Neural progenitor cell (in vitro differentiated cells): ENCODE data around the gene RPS3A. TPM values are rescaled to one million over a fixed set of nuclear protein-coding genes. Genes with fewer than 3 reads are reported as not detected.

Experiments used
- DNase-seq: peaks from one replicate; pipeline ENCODE4 v3.0.0-alpha.2; 2016; ENCODE audit warnings: low spot score
- H2AFZ ChIP-seq: fragments of 200-600 bp; sonication (generic); replicated peaks from 2 replicates; pipeline ENCODE4 v1.6.1; 2016; ENCODE audit warnings: antibody characterized with exemption
- H3F3A ChIP-seq: fragments of 200-600 bp; sonication (generic); 2 replicates; pipeline ENCODE4 v1.6.1; 2016; ENCODE audit warnings: antibody characterized with exemption, low read depth
- H3K27ac ChIP-seq: fragments of 200-600 bp; sonication (generic); 2 replicates; pipeline ENCODE4 v1.5.1; 2016; ENCODE audit warnings: mild to moderate bottlenecking
- H3K27me3 ChIP-seq: fragments of 200-600 bp; sonication (generic); 2 replicates; pipeline ENCODE4 v1.6.1; 2016; ENCODE audit warnings: mild to moderate bottlenecking, moderate library complexity
- H3K36me3 ChIP-seq: fragments of 200-600 bp; sonication (generic); 2 replicates; pipeline ENCODE4 v1.5.1; 2016
- H3K4me1 ChIP-seq: fragments of 200-600 bp; sonication (generic); 2 replicates; pipeline ENCODE4 v1.6.1; 2016; ENCODE audit warnings: mixed run types
- H3K4me2 ChIP-seq: fragments of 200-600 bp; sonication (generic); 2 replicates; pipeline ENCODE4 v1.6.1; 2016
- H3K4me3 ChIP-seq: fragments of 200-600 bp; sonication (generic); 2 replicates; pipeline ENCODE4 v1.5.1; 2016
- H3K79me2 ChIP-seq: fragments of 200-600 bp; sonication (generic); 2 replicates; pipeline ENCODE4 v1.6.1; 2016; ENCODE audit warnings: low read depth
- H3K9ac ChIP-seq: fragments of 200-600 bp; sonication (generic); 2 replicates; pipeline ENCODE4 v1.6.1; 2016
- H3K9me3 ChIP-seq: fragments of 200-600 bp; sonication (generic); 2 replicates; pipeline ENCODE4 v1.5.1; 2016; ENCODE audit warnings: low read depth
- H4K20me1 ChIP-seq: fragments of 200-600 bp; sonication (generic); 2 replicates; pipeline ENCODE4 v1.6.1; 2016; ENCODE audit warnings: low read depth
- H3K27ac Mint-ChIP-seq: 3 replicates; pipeline ENCODE4 v1.8.0; 2021; ENCODE audit warnings: mixed read lengths
- H3K27me3 Mint-ChIP-seq: 2 replicates; pipeline ENCODE4 v1.8.0; 2022; ENCODE audit warnings: low read depth, mild to moderate bottlenecking, inconsistent platforms, moderate library complexity, mixed read lengths; ENCODE audit not compliant: insufficient read depth
- H3K36me3 Mint-ChIP-seq: 3 replicates; pipeline ENCODE4 v1.8.0; 2021; ENCODE audit warnings: mixed read lengths
- H3K4me1 Mint-ChIP-seq: 3 replicates; pipeline ENCODE4 v1.8.0; 2021; ENCODE audit warnings: mixed read lengths
- H3K4me3 Mint-ChIP-seq: 3 replicates; pipeline ENCODE4 v1.8.0; 2021; ENCODE audit warnings: mild to moderate bottlenecking, moderate library complexity, mixed read lengths
- H3K9me3 Mint-ChIP-seq: 3 replicates; pipeline ENCODE4 v1.8.0; 2020; ENCODE audit warnings: mixed read lengths
- EZH2 ChIP-seq: fragments of 200-600 bp; sonication (generic); IDR thresholded peaks from 2 replicates; pipeline ENCODE4 v1.6.1; 2017; ENCODE audit warnings: antibody characterized with exemption, mild to moderate bottlenecking, moderate library complexity
- EZH2phosphoT487 ChIP-seq: fragments of 200-600 bp; sonication (generic); IDR thresholded peaks from 2 replicates; pipeline ENCODE4 v1.6.1; 2017; ENCODE audit warnings: antibody characterized with exemption
- total RNA-seq: library from RNA; depleted of rRNA; stranded (reverse); fragments of >200 nt; gene quantifications from 2 replicates; pipeline ENCODE4 v1.2.3, GENCODE V29; 2015; ENCODE audit warnings: low replicate concordance
- TF ChIP-seq, protein P1 (sequence below): fragments of 200-600 bp; sonication (generic); IDR thresholded peaks from 2 replicates; pipeline ENCODE4 v1.5.1; 2017; ENCODE audit warnings: antibody characterized with exemption, mild to moderate bottlenecking

The RPS3A gene
- total RNA-seq, 1 donor from 2014 or later, result 9,356 TPM

DNA sequence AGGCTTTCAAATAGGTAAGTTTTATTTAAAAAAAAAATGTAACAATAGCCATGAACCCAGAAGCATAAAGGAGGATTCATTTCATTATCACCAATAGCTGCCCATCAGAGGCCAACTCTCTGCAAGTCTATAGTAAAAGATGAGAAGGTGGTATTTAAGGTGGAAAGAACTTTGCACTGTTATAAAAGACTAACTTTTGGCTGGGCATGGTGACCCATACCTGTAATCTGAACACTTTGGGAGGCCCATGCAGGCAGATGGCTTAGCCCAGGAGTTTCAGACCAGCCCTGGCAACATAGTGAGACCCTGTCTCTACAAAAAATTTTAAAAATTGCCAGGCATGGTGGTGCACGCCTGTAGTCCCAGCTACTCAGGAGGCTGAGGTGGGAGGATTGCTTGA lies 43.3 kb downstream of the RPS3A start:
- H3K36me3 Mint-ChIP-seq, result peaks cover 31% of the 10 kb centered on the region
- no peak for DNase-seq
- H3K9me3 ChIP-seq, result no peaks in the 10 kb centered on the region
- H2AFZ ChIP-seq, result no peak overlapping the region
- no peaks in the 10 kb centered on the region for H3K9me3 Mint-ChIP-seq
- H3K9ac ChIP-seq, result no peak overlapping the region
- H3K27me3 ChIP-seq, result no peaks in the 10 kb centered on the region
- no peaks in the 10 kb centered on the region for H4K20me1 ChIP-seq
- no peaks in the 10 kb centered on the region for H3K27me3 Mint-ChIP-seq
- no peaks in the 10 kb centered on the region for H3K4me1 Mint-ChIP-seq
- peaks cover 7% of the 10 kb centered on the region for H3K36me3 ChIP-seq
- H3F3A ChIP-seq, result no peaks in the 10 kb centered on the region
- H3K4me3 Mint-ChIP-seq, result no peak overlapping the region
- no peaks in the 10 kb centered on the region for H3K79me2 ChIP-seq
- no peak for TF ChIP-seq EZH2
- TF ChIP-seq EZH2phosphoT487, result no peak
- TF ChIP-seq, protein P1, sequence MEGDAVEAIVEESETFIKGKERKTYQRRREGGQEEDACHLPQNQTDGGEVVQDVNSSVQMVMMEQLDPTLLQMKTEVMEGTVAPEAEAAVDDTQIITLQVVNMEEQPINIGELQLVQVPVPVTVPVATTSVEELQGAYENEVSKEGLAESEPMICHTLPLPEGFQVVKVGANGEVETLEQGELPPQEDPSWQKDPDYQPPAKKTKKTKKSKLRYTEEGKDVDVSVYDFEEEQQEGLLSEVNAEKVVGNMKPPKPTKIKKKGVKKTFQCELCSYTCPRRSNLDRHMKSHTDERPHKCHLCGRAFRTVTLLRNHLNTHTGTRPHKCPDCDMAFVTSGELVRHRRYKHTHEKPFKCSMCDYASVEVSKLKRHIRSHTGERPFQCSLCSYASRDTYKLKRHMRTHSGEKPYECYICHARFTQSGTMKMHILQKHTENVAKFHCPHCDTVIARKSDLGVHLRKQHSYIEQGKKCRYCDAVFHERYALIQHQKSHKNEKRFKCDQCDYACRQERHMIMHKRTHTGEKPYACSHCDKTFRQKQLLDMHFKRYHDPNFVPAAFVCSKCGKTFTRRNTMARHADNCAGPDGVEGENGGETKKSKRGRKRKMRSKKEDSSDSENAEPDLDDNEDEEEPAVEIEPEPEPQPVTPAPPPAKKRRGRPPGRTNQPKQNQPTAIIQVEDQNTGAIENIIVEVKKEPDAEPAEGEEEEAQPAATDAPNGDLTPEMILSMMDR, result no peak
- no peak overlapping the region for H3K27ac ChIP-seq
- no peak overlapping the region for H3K4me2 ChIP-seq
- no peak overlapping the region for H3K27ac Mint-ChIP-seq
- H3K4me1 ChIP-seq, result no peaks in the 10 kb centered on the region
- H3K4me3 ChIP-seq, result no peak overlapping the region

DNA sequence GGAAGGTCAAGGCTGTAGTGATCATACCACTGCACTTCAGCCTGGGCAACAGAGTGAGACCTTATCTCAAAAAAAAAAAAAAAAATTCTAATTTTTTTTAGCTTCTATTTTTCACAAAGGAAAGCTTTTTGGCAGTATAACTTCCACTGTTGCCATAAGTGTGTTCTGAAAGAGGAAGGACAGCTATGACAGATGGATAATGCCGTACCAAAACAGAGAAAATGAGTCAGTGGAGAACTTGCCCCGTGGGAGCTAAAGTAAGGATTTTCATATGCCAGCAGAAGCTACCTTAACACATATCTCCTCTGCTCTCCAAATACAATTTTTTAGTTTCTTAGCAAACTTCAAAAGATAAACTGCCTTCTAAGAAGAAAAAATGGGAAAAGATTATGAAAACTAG lies 43.7 kb downstream of the RPS3A start:
- no peaks in the 10 kb centered on the region for H3K79me2 ChIP-seq
- H3K27me3 ChIP-seq, result no peaks in the 10 kb centered on the region
- DNase-seq, result no peak
- Mint-ChIP-seq H3K27ac (no peak overlapping the region), H3K9me3 (no peaks in the 10 kb centered on the region), H3K36me3 (peaks cover 35% of the 10 kb centered on the region), H3K4me3 (no peak overlapping the region), H3K4me1 (no peaks in the 10 kb centered on the region), H3K27me3 (no peaks in the 10 kb centered on the region)
- no peaks in the 10 kb centered on the region for H4K20me1 ChIP-seq
- H3K9me3 ChIP-seq, result no peaks in the 10 kb centered on the region
- no peaks in the 10 kb centered on the region for H3K4me1 ChIP-seq
- no peak overlapping the region for H2AFZ ChIP-seq
- H3K4me2 ChIP-seq, result no peak overlapping the region
- TF ChIP-seq EZH2 (no peak), EZH2phosphoT487 (no peak)
- TF ChIP-seq, protein P1, result no peak
- no peaks in the 10 kb centered on the region for H3F3A ChIP-seq
- no peak overlapping the region for H3K9ac ChIP-seq
- H3K4me3 ChIP-seq, result no peak overlapping the region
- no peak overlapping the region for H3K27ac ChIP-seq
- peaks cover 9% of the 10 kb centered on the region for H3K36me3 ChIP-seq

DNA sequence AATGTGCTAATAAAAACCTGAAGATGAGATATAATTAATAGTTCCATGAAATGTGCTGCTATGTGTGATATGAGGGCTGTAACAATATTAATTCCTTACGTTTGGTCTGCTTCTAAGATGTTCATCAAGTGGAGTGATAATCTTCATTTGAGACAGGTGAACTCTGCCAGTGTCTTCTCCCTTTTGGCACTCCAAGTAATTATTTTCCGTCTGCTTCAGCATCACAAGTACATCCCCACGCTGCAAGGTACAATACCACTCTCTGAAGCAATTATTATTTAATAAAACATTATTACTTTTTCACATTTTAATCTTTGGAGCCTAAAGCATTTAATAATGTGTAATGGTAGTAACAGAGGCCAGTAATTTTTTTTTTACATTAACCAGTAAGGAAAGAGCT lies 44.4 kb downstream of the RPS3A start:
- Mint-ChIP-seq H3K27me3 (no peaks in the 10 kb centered on the region), H3K4me3 (no peak overlapping the region), H3K36me3 (peaks cover 35% of the 10 kb centered on the region), H3K9me3 (no peaks in the 10 kb centered on the region), H3K4me1 (no peaks in the 10 kb centered on the region), H3K27ac (no peak overlapping the region)
- no peaks in the 10 kb centered on the region for H3K4me1 ChIP-seq
- no peaks in the 10 kb centered on the region for H3K27me3 ChIP-seq
- H3K27ac ChIP-seq, result no peak overlapping the region
- no peaks in the 10 kb centered on the region for H4K20me1 ChIP-seq
- H2AFZ ChIP-seq, result no peak overlapping the region
- no peak overlapping the region for H3K4me3 ChIP-seq
- peaks cover 9% of the 10 kb centered on the region for H3K36me3 ChIP-seq
- no peak overlapping the region for H3K9ac ChIP-seq
- H3K79me2 ChIP-seq, result no peaks in the 10 kb centered on the region
- no peak overlapping the region for H3K4me2 ChIP-seq
- TF ChIP-seq EZH2phosphoT487 (no peak), EZH2 (no peak)
- TF ChIP-seq, protein P1, result no peak
- no peak for DNase-seq
- no peaks in the 10 kb centered on the region for H3F3A ChIP-seq
- no peaks in the 10 kb centered on the region for H3K9me3 ChIP-seq
